ENCODE results near the gene EXOC2. TPM values are rescaled to one million over a fixed set of nuclear protein-coding genes. Genes with fewer than 3 reads are reported as not detected.

EXOC2 gene
- total RNA-seq, 1 experiment from 2014 or later, result 45.7 TPM

DNA sequence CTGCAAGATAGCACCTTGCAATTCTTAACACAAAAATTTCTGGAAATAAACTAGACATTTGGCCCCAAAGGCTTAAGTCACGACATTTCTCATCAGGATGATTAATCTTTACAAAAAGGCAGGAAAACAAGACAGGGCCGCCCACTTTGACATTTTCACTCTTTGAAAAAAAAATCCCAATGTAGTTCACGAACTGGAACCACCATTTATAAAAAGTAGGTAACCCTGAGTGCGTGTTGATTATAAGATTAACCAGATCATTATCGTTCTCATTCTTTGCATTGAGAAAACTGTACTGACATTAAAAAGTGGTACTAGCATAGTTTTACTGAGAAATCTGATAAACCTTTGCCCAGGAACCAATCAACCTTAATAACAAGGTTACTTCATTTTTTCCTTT lies 144.8 kb downstream of the EXOC2 start (continued):
- TF ChIP-seq, protein P1, sequence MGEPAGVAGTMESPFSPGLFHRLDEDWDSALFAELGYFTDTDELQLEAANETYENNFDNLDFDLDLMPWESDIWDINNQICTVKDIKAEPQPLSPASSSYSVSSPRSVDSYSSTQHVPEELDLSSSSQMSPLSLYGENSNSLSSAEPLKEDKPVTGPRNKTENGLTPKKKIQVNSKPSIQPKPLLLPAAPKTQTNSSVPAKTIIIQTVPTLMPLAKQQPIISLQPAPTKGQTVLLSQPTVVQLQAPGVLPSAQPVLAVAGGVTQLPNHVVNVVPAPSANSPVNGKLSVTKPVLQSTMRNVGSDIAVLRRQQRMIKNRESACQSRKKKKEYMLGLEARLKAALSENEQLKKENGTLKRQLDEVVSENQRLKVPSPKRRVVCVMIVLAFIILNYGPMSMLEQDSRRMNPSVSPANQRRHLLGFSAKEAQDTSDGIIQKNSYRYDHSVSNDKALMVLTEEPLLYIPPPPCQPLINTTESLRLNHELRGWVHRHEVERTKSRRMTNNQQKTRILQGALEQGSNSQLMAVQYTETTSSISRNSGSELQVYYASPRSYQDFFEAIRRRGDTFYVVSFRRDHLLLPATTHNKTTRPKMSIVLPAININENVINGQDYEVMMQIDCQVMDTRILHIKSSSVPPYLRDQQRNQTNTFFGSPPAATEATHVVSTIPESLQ (CRISPR knock-in tag; IDR thresholded peaks at IDR 0.05), result no peak
- TF ChIP-seq, protein P2, sequence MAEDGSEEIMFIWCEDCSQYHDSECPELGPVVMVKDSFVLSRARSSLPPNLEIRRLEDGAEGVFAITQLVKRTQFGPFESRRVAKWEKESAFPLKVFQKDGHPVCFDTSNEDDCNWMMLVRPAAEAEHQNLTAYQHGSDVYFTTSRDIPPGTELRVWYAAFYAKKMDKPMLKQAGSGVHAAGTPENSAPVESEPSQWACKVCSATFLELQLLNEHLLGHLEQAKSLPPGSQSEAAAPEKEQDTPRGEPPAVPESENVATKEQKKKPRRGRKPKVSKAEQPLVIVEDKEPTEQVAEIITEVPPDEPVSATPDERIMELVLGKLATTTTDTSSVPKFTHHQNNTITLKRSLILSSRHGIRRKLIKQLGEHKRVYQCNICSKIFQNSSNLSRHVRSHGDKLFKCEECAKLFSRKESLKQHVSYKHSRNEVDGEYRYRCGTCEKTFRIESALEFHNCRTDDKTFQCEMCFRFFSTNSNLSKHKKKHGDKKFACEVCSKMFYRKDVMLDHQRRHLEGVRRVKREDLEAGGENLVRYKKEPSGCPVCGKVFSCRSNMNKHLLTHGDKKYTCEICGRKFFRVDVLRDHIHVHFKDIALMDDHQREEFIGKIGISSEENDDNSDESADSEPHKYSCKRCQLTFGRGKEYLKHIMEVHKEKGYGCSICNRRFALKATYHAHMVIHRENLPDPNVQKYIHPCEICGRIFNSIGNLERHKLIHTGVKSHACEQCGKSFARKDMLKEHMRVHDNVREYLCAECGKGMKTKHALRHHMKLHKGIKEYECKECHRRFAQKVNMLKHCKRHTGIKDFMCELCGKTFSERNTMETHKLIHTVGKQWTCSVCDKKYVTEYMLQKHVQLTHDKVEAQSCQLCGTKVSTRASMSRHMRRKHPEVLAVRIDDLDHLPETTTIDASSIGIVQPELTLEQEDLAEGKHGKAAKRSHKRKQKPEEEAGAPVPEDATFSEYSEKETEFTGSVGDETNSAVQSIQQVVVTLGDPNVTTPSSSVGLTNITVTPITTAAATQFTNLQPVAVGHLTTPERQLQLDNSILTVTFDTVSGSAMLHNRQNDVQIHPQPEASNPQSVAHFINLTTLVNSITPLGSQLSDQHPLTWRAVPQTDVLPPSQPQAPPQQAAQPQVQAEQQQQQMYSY (CRISPR knock-in tag; IDR thresholded peaks at IDR 0.05), result no peak
- TF ChIP-seq GRHL2 (CRISPR knock-in tag; IDR thresholded peaks at IDR 0.05; ENCODE audit: insufficient replicate concordance, severe bottlenecking), result no peak

DNA sequence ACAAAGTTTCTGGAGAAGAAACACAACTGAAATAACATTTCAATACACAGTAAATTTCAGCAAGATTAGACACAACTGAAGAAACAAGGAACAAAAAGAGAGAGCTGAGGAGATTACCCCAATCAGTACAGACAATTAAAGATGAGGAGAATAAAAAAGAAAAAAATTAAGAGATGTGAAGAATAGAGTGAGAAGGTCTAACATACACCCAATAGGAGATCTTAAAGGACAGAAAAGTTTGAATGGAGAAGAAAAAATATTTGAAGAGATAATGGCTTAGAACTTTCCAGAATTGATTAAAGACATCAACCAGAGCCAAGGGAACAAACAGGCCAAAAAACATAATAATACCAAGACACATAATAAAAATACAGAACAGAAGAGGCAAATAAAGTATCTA lies 152.4 kb downstream of the EXOC2 start:
- TF ChIP-seq TEAD4 (CRISPR knock-in tag; IDR thresholded peaks at IDR 0.05) (no peak), GRHL2 (CRISPR knock-in tag; IDR thresholded peaks at IDR 0.05; ENCODE audit: insufficient replicate concordance, severe bottlenecking) (no peak), ESRRA (CRISPR knock-in tag; IDR thresholded peaks at IDR 0.05; ENCODE audit: borderline replicate concordance) (no peak), FOXK1 (CRISPR knock-in tag; IDR thresholded peaks at IDR 0.05) (no peak), ZNF263 (CRISPR knock-in tag; IDR thresholded peaks at IDR 0.05; ENCODE audit: low read depth) (no peak)
- TF ChIP-seq, protein P3, sequence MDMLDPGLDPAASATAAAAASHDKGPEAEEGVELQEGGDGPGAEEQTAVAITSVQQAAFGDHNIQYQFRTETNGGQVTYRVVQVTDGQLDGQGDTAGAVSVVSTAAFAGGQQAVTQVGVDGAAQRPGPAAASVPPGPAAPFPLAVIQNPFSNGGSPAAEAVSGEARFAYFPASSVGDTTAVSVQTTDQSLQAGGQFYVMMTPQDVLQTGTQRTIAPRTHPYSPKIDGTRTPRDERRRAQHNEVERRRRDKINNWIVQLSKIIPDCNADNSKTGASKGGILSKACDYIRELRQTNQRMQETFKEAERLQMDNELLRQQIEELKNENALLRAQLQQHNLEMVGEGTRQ (CRISPR knock-in tag; IDR thresholded peaks at IDR 0.05), result no peak
- TF ChIP-seq, protein P4, sequence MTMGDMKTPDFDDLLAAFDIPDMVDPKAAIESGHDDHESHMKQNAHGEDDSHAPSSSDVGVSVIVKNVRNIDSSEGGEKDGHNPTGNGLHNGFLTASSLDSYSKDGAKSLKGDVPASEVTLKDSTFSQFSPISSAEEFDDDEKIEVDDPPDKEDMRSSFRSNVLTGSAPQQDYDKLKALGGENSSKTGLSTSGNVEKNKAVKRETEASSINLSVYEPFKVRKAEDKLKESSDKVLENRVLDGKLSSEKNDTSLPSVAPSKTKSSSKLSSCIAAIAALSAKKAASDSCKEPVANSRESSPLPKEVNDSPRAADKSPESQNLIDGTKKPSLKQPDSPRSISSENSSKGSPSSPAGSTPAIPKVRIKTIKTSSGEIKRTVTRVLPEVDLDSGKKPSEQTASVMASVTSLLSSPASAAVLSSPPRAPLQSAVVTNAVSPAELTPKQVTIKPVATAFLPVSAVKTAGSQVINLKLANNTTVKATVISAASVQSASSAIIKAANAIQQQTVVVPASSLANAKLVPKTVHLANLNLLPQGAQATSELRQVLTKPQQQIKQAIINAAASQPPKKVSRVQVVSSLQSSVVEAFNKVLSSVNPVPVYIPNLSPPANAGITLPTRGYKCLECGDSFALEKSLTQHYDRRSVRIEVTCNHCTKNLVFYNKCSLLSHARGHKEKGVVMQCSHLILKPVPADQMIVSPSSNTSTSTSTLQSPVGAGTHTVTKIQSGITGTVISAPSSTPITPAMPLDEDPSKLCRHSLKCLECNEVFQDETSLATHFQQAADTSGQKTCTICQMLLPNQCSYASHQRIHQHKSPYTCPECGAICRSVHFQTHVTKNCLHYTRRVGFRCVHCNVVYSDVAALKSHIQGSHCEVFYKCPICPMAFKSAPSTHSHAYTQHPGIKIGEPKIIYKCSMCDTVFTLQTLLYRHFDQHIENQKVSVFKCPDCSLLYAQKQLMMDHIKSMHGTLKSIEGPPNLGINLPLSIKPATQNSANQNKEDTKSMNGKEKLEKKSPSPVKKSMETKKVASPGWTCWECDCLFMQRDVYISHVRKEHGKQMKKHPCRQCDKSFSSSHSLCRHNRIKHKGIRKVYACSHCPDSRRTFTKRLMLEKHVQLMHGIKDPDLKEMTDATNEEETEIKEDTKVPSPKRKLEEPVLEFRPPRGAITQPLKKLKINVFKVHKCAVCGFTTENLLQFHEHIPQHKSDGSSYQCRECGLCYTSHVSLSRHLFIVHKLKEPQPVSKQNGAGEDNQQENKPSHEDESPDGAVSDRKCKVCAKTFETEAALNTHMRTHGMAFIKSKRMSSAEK (CRISPR knock-in tag; IDR thresholded peaks at IDR 0.05; ENCODE audit: borderline replicate concordance), result no peak
- TF ChIP-seq, protein P5, sequence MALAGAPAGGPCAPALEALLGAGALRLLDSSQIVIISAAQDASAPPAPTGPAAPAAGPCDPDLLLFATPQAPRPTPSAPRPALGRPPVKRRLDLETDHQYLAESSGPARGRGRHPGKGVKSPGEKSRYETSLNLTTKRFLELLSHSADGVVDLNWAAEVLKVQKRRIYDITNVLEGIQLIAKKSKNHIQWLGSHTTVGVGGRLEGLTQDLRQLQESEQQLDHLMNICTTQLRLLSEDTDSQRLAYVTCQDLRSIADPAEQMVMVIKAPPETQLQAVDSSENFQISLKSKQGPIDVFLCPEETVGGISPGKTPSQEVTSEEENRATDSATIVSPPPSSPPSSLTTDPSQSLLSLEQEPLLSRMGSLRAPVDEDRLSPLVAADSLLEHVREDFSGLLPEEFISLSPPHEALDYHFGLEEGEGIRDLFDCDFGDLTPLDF (CRISPR knock-in tag; IDR thresholded peaks at IDR 0.05), result no peak
- TF ChIP-seq, protein P6, sequence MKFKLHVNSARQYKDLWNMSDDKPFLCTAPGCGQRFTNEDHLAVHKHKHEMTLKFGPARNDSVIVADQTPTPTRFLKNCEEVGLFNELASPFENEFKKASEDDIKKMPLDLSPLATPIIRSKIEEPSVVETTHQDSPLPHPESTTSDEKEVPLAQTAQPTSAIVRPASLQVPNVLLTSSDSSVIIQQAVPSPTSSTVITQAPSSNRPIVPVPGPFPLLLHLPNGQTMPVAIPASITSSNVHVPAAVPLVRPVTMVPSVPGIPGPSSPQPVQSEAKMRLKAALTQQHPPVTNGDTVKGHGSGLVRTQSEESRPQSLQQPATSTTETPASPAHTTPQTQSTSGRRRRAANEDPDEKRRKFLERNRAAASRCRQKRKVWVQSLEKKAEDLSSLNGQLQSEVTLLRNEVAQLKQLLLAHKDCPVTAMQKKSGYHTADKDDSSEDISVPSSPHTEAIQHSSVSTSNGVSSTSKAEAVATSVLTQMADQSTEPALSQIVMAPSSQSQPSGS (CRISPR knock-in tag; IDR thresholded peaks at IDR 0.05; ENCODE audit: borderline replicate concordance, low read depth), result no peak
- ChIA-PET POLR2A (no interaction called here), CTCF (no interaction called here)
- no peak overlapping the region for H3K27ac Mint-ChIP-seq
- ATAC-seq (no peak), DNase-seq (ENCODE audit: low spot score) (no peak)
- no peaks in the 10 kb centered on the region for H3K27me3 Mint-ChIP-seq (ENCODE audit: low read depth)
- H3K4me3 Mint-ChIP-seq, result no peak overlapping the region
- no peaks in the 10 kb centered on the region for H3K4me1 Mint-ChIP-seq
- H3K36me3 Mint-ChIP-seq, result peaks cover 53% of the 10 kb centered on the region
- peaks cover 21% of the 10 kb centered on the region for H3K9me3 Mint-ChIP-seq

Data from WTC11 (cell line).